Liver (tissue), 3 donors: ENCODE data around the gene TRAPPC10.

Experiments
- EGR1 ChIP-seq, 2 donors: IDR thresholded peaks; 2 replicates each; pipeline ENCODE4 v1.6.1; 2016 to 2018; ENCODE audit warnings: antibody characterized with exemption in 2 of 2, low read depth in 2 of 2
- FOXA1 ChIP-seq: IDR thresholded peaks from 2 replicates; pipeline ENCODE4 v1.6.1; 2016; ENCODE audit warnings: antibody characterized with exemption
- HNF4G ChIP-seq: IDR thresholded peaks from 2 replicates; pipeline ENCODE4 v1.6.1; 2016; ENCODE audit warnings: antibody characterized with exemption
- JUND ChIP-seq, 2 donors: IDR thresholded peaks; 2 replicates each; pipeline ENCODE4 v1.6.1; 2016; ENCODE audit warnings: antibody characterized with exemption in 2 of 2
- RAD21 ChIP-seq, 2 donors: IDR thresholded peaks; 2 replicates each; pipeline ENCODE4 v1.6.1; 2016; ENCODE audit warnings: antibody characterized with exemption in 2 of 2, mild to moderate bottlenecking in 2 of 2
- SP1 ChIP-seq: IDR thresholded peaks from 2 replicates; pipeline ENCODE4 v1.6.1; 2018; ENCODE audit warnings: antibody characterized with exemption, mild to moderate bottlenecking
- YY1 ChIP-seq: IDR thresholded peaks from 2 replicates; pipeline ENCODE4 v1.6.1; 2016; ENCODE audit warnings: antibody characterized with exemption, mild to moderate bottlenecking
- TF ChIP-seq, protein P1 (sequence below): fragments of 150-350 bp; IDR thresholded peaks from 2 replicates; pipeline ENCODE4 v1.5.1; 2017; ENCODE audit warnings: improper control_type of control experiment, low read depth, low read length; ENCODE audit not compliant: missing input control
- TF ChIP-seq, protein P2 (sequence below): IDR thresholded peaks from 2 replicates; pipeline ENCODE4 v1.6.1; 2016; ENCODE audit warnings: antibody characterized with exemption
- TF ChIP-seq, protein P3 (sequence below): IDR thresholded peaks from 2 replicates; pipeline ENCODE4 v1.6.1; 2016; ENCODE audit warnings: antibody characterized with exemption
- TF ChIP-seq, protein P4 (sequence below): IDR thresholded peaks from 2 replicates; pipeline ENCODE4 v1.6.1; 2016; ENCODE audit warnings: antibody characterized with exemption
- TF ChIP-seq, protein P5 (sequence below): IDR thresholded peaks from 2 replicates; pipeline ENCODE4 v1.6.1; 2016; ENCODE audit warnings: antibody characterized with exemption, mild to moderate bottlenecking
- donor health status: healthy.
- donor health status: healthy.

DNA sequence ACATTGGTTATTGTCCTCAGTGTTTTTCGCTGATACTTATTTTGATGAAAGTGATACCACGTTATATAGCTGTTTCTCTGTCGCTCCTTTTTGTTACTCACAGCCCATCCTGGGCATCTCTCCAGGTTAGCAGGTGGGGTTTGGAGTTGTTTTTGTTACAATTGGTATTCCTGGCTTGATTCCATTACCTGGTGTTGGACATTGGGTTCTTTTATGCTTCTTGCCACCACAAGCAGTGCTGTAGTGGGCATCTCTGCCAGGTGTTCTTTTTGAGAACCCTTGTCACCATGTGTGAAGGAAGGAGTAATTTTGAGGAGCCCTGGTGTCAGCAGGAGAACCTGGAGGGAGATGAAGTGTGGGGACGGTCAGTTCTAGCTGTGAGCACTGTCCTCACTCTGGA lies 47.6 kb downstream of the TRAPPC10 start:
- TF ChIP-seq, protein P1, sequence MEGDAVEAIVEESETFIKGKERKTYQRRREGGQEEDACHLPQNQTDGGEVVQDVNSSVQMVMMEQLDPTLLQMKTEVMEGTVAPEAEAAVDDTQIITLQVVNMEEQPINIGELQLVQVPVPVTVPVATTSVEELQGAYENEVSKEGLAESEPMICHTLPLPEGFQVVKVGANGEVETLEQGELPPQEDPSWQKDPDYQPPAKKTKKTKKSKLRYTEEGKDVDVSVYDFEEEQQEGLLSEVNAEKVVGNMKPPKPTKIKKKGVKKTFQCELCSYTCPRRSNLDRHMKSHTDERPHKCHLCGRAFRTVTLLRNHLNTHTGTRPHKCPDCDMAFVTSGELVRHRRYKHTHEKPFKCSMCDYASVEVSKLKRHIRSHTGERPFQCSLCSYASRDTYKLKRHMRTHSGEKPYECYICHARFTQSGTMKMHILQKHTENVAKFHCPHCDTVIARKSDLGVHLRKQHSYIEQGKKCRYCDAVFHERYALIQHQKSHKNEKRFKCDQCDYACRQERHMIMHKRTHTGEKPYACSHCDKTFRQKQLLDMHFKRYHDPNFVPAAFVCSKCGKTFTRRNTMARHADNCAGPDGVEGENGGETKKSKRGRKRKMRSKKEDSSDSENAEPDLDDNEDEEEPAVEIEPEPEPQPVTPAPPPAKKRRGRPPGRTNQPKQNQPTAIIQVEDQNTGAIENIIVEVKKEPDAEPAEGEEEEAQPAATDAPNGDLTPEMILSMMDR = no peak
- TF ChIP-seq FOXA1 = no peak
- TF ChIP-seq, protein P2, sequence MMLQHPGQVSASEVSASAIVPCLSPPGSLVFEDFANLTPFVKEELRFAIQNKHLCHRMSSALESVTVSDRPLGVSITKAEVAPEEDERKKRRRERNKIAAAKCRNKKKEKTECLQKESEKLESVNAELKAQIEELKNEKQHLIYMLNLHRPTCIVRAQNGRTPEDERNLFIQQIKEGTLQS = no peak
- no peak for TF ChIP-seq YY1
- TF ChIP-seq EGR1 (IDR thresholded peaks at IDR 0.05; ENCODE audit: low read depth in 2 of 2) = no peak
- TF ChIP-seq, protein P3, sequence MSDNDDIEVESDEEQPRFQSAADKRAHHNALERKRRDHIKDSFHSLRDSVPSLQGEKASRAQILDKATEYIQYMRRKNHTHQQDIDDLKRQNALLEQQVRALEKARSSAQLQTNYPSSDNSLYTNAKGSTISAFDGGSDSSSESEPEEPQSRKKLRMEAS = no peak
- TF ChIP-seq RAD21 (IDR thresholded peaks at IDR 0.05) = no peak
- TF ChIP-seq, protein P4, sequence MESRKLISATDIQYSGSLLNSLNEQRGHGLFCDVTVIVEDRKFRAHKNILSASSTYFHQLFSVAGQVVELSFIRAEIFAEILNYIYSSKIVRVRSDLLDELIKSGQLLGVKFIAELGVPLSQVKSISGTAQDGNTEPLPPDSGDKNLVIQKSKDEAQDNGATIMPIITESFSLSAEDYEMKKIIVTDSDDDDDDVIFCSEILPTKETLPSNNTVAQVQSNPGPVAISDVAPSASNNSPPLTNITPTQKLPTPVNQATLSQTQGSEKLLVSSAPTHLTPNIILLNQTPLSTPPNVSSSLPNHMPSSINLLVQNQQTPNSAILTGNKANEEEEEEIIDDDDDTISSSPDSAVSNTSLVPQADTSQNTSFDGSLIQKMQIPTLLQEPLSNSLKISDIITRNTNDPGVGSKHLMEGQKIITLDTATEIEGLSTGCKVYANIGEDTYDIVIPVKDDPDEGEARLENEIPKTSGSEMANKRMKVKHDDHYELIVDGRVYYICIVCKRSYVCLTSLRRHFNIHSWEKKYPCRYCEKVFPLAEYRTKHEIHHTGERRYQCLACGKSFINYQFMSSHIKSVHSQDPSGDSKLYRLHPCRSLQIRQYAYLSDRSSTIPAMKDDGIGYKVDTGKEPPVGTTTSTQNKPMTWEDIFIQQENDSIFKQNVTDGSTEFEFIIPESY = no peak
- TF ChIP-seq, protein P5, sequence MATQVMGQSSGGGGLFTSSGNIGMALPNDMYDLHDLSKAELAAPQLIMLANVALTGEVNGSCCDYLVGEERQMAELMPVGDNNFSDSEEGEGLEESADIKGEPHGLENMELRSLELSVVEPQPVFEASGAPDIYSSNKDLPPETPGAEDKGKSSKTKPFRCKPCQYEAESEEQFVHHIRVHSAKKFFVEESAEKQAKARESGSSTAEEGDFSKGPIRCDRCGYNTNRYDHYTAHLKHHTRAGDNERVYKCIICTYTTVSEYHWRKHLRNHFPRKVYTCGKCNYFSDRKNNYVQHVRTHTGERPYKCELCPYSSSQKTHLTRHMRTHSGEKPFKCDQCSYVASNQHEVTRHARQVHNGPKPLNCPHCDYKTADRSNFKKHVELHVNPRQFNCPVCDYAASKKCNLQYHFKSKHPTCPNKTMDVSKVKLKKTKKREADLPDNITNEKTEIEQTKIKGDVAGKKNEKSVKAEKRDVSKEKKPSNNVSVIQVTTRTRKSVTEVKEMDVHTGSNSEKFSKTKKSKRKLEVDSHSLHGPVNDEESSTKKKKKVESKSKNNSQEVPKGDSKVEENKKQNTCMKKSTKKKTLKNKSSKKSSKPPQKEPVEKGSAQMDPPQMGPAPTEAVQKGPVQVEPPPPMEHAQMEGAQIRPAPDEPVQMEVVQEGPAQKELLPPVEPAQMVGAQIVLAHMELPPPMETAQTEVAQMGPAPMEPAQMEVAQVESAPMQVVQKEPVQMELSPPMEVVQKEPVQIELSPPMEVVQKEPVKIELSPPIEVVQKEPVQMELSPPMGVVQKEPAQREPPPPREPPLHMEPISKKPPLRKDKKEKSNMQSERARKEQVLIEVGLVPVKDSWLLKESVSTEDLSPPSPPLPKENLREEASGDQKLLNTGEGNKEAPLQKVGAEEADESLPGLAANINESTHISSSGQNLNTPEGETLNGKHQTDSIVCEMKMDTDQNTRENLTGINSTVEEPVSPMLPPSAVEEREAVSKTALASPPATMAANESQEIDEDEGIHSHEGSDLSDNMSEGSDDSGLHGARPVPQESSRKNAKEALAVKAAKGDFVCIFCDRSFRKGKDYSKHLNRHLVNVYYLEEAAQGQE = no peak
- TF ChIP-seq SP1 = no peak
- TF ChIP-seq JUND (IDR thresholded peaks at IDR 0.05) = no peak
- TF ChIP-seq HNF4G = no peak
